ENCODE measurements around the gene RBM26.

DNA sequence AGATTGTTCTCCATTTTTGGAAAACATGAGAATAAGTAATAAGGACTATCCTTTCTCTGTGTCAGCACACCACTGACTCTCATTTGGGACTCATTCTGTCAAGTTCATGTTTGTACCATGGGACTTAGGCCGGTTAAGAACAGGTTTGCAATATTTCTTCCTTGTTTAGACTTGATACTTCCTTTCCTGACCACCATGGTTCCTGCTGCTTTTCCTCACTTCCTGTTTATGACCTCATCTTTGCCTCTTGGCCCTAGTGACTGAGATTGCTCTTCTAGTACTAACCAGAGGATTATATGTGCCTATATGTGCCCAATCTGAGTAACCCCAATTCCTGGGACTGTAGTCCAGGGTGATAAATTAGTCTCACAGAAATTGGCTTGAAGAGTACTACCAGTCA lies 42.4 kb upstream of the RBM26 start:
- TF ChIP-seq, protein P1, sequence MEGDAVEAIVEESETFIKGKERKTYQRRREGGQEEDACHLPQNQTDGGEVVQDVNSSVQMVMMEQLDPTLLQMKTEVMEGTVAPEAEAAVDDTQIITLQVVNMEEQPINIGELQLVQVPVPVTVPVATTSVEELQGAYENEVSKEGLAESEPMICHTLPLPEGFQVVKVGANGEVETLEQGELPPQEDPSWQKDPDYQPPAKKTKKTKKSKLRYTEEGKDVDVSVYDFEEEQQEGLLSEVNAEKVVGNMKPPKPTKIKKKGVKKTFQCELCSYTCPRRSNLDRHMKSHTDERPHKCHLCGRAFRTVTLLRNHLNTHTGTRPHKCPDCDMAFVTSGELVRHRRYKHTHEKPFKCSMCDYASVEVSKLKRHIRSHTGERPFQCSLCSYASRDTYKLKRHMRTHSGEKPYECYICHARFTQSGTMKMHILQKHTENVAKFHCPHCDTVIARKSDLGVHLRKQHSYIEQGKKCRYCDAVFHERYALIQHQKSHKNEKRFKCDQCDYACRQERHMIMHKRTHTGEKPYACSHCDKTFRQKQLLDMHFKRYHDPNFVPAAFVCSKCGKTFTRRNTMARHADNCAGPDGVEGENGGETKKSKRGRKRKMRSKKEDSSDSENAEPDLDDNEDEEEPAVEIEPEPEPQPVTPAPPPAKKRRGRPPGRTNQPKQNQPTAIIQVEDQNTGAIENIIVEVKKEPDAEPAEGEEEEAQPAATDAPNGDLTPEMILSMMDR (conservative IDR thresholded peaks at IDR 0.05 in 1 of 2, IDR thresholded peaks at IDR 0.05 in 1 of 2; ENCODE audit: extremely low read depth in 1 of 2, insufficient read depth in 1 of 2, low read depth in 1 of 2, low read length in 2 of 2), result no peak
- TF ChIP-seq EZH2 (IDR thresholded peaks at IDR 0.05; ENCODE audit: borderline replicate concordance, low read length), result no peak

Data from mammary epithelial cell (primary cell).